ENCODE results near the gene PLXDC2. TPM values are rescaled to one million over a fixed set of nuclear protein-coding genes. Genes with fewer than 3 reads are reported as not detected.

Gene PLXDC2
- total RNA-seq, 6 experiments from 2014 or later = 4.1 to 6.5 (median 5.3) TPM

- no peaks in the 10 kb centered on the region for H3K36me3 ChIP-seq
- no peak for DNase-seq
- no peak for TF ChIP-seq POLR2A (IDR thresholded peaks at IDR 0.05)
- TF ChIP-seq CTCF (IDR thresholded peaks at IDR 0.05) = no peak
- 51% methylated on average over 4 of the region's 4 CpGs for WGBS (ENCODE audit: insufficient coverage, low coverage, low lambda C conversion rate, missing lambda C conversion rate)
- peak in 3 of 4 donors; percentile 17 to 55 (median 37) for ATAC-seq
- no peaks in the 10 kb centered on the region for H3K9me3 ChIP-seq
- H3K27ac ChIP-seq = no peak overlapping the region
- no peak overlapping the region for H3K4me3 ChIP-seq
- H3K27me3 ChIP-seq = no peaks in the 10 kb centered on the region
- intact Hi-C loops (cut with DNase I) = no loop called here
- no peaks in the 10 kb centered on the region for H3K4me1 ChIP-seq
These were observed 130.0 kb downstream of the PLXDC2 start for GRCh38 chr10:19946245-19946644.

GRCh38 chr10:19946791-19947190 is 130.6 kb downstream of the PLXDC2 start:
- Histone ChIP-seq H3K9me3 (no peaks in the 10 kb centered on the region), H3K36me3 (no peaks in the 10 kb centered on the region), H3K27ac (no peak overlapping the region), H3K4me1 (no peaks in the 10 kb centered on the region), H3K27me3 (no peaks in the 10 kb centered on the region), H3K4me3 (no peak overlapping the region)
- DNase-seq = no peak
- 87% methylated on average over 7 of the region's 8 CpGs for WGBS (ENCODE audit: insufficient coverage, low coverage, low lambda C conversion rate, missing lambda C conversion rate)
- intact Hi-C loops (cut with DNase I) = no loop called here
- no peak for ATAC-seq
- TF ChIP-seq CTCF (IDR thresholded peaks at IDR 0.05) (no peak), POLR2A (IDR thresholded peaks at IDR 0.05) (no peak)

DNA sequence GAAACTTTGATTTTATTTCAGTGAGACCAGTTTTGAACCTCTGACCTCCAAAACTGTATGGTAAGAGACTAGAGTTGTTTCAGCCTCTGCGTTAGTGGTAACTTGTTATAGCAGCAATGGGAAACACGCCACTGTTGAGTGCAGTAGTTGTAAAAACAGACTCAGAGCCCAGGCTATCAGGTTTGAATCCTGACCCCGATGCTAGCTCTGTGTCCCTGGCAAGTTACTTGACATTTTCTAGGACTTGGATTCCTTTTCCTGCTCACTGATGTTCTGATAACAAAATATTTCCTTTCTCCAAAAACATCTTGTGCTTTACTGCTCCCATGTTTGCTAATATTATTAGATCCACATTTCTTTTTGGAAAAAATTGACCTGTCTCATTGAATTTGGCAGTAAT is 131.0 kb downstream of the PLXDC2 start:
- Histone ChIP-seq H3K36me3 (no peaks in the 10 kb centered on the region), H3K27ac (no peak overlapping the region), H3K27me3 (no peaks in the 10 kb centered on the region), H3K4me3 (no peak overlapping the region), H3K4me1 (no peaks in the 10 kb centered on the region), H3K9me3 (no peaks in the 10 kb centered on the region)
- WGBS (ENCODE audit: insufficient coverage, low coverage, low lambda C conversion rate, missing lambda C conversion rate) = 63% methylated on average over 1 of the region's 3 CpGs
- intact Hi-C loops (cut with DNase I) = no loop called here
- no peak for TF ChIP-seq CTCF (IDR thresholded peaks at IDR 0.05)
- TF ChIP-seq POLR2A (IDR thresholded peaks at IDR 0.05) = no peak
- DNase-seq (no peak), ATAC-seq (peak in 3 of 4 donors; percentile 17 to 59 (median 30))

GRCh38 chr10:19947656-19948055 is 131.4 kb downstream of the PLXDC2 start:
- H3K36me3 ChIP-seq = no peaks in the 10 kb centered on the region
- intact Hi-C loops (cut with DNase I) = no loop called here
- no peak for ATAC-seq
- no peak overlapping the region for H3K4me3 ChIP-seq
- WGBS (ENCODE audit: insufficient coverage, low coverage, low lambda C conversion rate, missing lambda C conversion rate) = 52% methylated on average over 2 of the region's 2 CpGs
- no peaks in the 10 kb centered on the region for H3K4me1 ChIP-seq
- H3K27ac ChIP-seq = no peak overlapping the region
- H3K27me3 ChIP-seq = no peaks in the 10 kb centered on the region
- no peak for DNase-seq
- H3K9me3 ChIP-seq = no peaks in the 10 kb centered on the region
- TF ChIP-seq CTCF (IDR thresholded peaks at IDR 0.05) = no peak
- no peak for TF ChIP-seq POLR2A (IDR thresholded peaks at IDR 0.05)
